H4 (cell line): Measurements from ENCODE around the gene RAP1GAP2. TPM values are rescaled to one million over a fixed set of nuclear protein-coding genes. Genes with fewer than 3 reads are reported as not detected.
"Not testable (repeated sequence)": the region's sequence is repeated elsewhere in the genome, so short reads cannot be mapped to it uniquely, and the experiment has no call there.

Source experiments
- DNase-seq: peaks from one replicate; pipeline ENCODE4 v3.0.0-alpha.2; 2015; ENCODE audit warnings: low spot score
- total RNA-seq: library from RNA; depleted of rRNA; stranded (reverse); fragments of >200 nt; shearing (Covaris generic); gene quantifications from 2 replicates; pipeline ENCODE4 v1.2.3, GENCODE V29; 2014

Gene RAP1GAP2
- total RNA-seq, 1 experiment from 2014 or later = 2.4 TPM

- DNase-seq = peak; percentile 34
Observed at GRCh38 chr17:2883544-2884213, 87.4 kb downstream of the RAP1GAP2 start.

GRCh38 chr17:2885733-2886132, 89.5 kb downstream of the RAP1GAP2 start:
- no peak for DNase-seq

GRCh38 chr17:2888326-2888725, 92.1 kb downstream of the RAP1GAP2 start:
- DNase-seq = no peak

- DNase-seq = no peak
Observed at GRCh38 chr17:2889256-2889655, 93.0 kb downstream of the RAP1GAP2 start.

GRCh38 chr17:2890778-2891177, 94.5 kb downstream of the RAP1GAP2 start:
- DNase-seq = not testable (repeated sequence)

- DNase-seq = peak; percentile 84
Observed at GRCh38 chr17:2892305-2892971, 96.2 kb downstream of the RAP1GAP2 start.

GRCh38 chr17:2893422-2893914, 97.2 kb downstream of the RAP1GAP2 start:
- no peak for DNase-seq

- no peak for DNase-seq
Observed at GRCh38 chr17:2894782-2895181, 98.5 kb downstream of the RAP1GAP2 start.

GRCh38 chr17:2897605-2898004, 101.4 kb downstream of the RAP1GAP2 start:
- no peak for DNase-seq

GRCh38 chr17:2898255-2898926, 102.2 kb downstream of the RAP1GAP2 start:
- DNase-seq = no peak

GRCh38 chr17:2899906-2900305, 103.7 kb downstream of the RAP1GAP2 start:
- DNase-seq = no peak

- DNase-seq = no peak
Observed at GRCh38 chr17:2900842-2901241, 104.6 kb downstream of the RAP1GAP2 start.

- no peak for DNase-seq
Observed at GRCh38 chr17:2901582-2901981, 105.3 kb downstream of the RAP1GAP2 start.

GRCh38 chr17:2902546-2902945, 106.3 kb downstream of the RAP1GAP2 start:
- DNase-seq = no peak

GRCh38 chr17:2903193-2903974, 107.1 kb downstream of the RAP1GAP2 start:
- no peak for DNase-seq

GRCh38 chr17:2904135-2904534, 107.9 kb downstream of the RAP1GAP2 start:
- DNase-seq = no peak

- DNase-seq = no peak
Observed at GRCh38 chr17:2905269-2905668, 109.0 kb downstream of the RAP1GAP2 start.

GRCh38 chr17:2905696-2906501, 109.7 kb downstream of the RAP1GAP2 start:
- no peak for DNase-seq

- no peak for DNase-seq
Observed at GRCh38 chr17:2906901-2907300, 110.7 kb downstream of the RAP1GAP2 start.

- DNase-seq = no peak
Observed at GRCh38 chr17:2909175-2909845, 113.1 kb downstream of the RAP1GAP2 start.

- no peak for DNase-seq
Observed at GRCh38 chr17:2909846-2910234, 113.6 kb downstream of the RAP1GAP2 start.
